Astrocyte of the spinal cord (primary cell): Measurements from ENCODE around the gene DCST2.

Experiments
- DNase-seq: peaks from one replicate; pipeline ENCODE4 v3.0.0; 2011; ENCODE audit warnings: low read depth, low spot score
- H3K4me3 ChIP-seq: 2 replicates; pipeline ENCODE4 v1.5.1; 2011; ENCODE audit warnings: low read depth, mild to moderate bottlenecking, low read length, moderate library complexity
- in situ Hi-C: cut with HindIII; loops from 2 replicates; pipeline ENCODE4 v1.10.0; 2017; ENCODE audit warnings: low sequenced_read_pairs
- TF ChIP-seq, protein P1 (sequence below): IDR thresholded peaks from 2 replicates; pipeline ENCODE4 v1.5.1; 2012; ENCODE audit warnings: low read depth, mild to moderate bottlenecking, low read length, inconsistent platforms

Gene DCST2

DNA sequence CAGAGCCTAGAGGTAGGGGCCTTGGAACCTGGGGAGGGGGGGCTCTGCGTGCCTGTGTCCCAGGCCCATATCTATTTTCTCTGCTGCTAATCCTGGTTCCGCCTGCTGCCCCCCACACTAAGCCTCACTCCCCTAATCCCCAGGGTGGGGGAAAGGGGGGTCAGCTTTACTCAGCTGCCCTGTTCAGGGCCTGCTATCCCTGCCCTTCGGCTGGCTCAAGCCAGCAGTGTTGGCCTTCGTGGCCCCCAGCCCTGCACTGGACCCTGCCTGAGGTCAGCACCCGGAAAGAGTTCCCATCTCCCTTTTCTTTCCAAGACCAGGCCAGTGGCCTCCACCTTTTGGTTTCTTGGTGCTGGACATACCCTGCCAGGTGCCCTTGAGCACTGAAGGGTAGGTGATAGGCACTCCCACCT is 22.6 kb downstream of the DCST2 start:
- H3K4me3 ChIP-seq = no peak overlapping the region
- no peak for DNase-seq
- in situ Hi-C loops = no loop called here
- TF ChIP-seq, protein P1, sequence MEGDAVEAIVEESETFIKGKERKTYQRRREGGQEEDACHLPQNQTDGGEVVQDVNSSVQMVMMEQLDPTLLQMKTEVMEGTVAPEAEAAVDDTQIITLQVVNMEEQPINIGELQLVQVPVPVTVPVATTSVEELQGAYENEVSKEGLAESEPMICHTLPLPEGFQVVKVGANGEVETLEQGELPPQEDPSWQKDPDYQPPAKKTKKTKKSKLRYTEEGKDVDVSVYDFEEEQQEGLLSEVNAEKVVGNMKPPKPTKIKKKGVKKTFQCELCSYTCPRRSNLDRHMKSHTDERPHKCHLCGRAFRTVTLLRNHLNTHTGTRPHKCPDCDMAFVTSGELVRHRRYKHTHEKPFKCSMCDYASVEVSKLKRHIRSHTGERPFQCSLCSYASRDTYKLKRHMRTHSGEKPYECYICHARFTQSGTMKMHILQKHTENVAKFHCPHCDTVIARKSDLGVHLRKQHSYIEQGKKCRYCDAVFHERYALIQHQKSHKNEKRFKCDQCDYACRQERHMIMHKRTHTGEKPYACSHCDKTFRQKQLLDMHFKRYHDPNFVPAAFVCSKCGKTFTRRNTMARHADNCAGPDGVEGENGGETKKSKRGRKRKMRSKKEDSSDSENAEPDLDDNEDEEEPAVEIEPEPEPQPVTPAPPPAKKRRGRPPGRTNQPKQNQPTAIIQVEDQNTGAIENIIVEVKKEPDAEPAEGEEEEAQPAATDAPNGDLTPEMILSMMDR = no peak

DNA sequence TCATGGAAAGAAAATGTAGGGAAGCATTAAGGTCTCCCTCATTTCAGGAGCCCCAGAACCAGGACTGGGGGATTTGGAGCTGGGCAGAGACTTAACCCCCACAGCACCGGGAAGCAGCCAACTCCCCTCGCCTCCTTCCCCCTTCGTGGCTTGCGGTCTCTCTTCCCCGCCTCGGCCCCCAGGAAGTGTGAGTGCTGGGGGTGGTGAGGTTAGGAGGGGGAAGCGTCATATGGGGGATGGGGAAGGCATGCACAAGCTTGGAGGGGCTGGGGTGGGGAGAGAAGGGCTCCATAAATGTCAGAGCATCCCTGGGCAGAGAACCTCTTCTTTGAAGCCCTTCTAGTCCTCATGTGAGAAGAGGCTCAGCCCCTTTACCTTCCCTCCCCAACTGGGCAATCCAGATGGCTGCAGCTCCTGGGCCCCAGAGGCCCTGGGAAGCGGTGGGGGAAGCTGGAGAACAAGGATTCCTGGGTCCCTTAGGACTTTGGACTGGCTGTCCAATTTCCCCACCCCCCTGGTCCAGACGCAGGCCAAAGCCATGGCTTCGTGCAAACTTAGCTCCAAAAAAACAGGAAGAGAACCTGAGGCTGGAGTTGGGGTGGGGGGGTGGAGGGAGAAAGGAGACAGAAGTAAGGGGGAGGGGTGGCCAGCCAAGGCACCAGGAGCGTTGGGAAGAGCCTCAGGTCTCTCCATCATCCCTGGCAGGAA is 23.2 kb downstream of the DCST2 start:
- no peak overlapping the region for H3K4me3 ChIP-seq
- in situ Hi-C loops = no loop called here
- no peak for DNase-seq
- TF ChIP-seq, protein P1 = no peak

DNA sequence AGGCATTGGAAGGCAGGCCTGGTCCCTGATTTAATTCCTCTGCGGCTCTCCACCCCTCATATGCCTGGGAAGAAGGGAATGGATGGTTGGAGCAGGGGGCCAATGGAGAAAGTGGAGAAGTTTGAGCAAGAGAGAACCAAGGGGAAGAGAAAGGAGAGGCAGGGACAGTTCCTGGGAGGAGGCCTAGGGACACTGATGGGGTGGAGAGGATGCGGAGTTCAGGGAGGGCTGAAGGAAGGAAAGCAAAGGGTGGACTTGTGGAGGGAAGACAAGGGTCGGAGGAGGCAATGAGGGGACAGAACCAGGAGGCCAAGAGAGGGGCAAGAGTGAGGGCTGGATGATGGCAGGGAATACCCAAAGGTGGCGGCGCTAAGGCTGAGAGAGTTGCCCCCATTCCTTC is 23.8 kb downstream of the DCST2 start:
- TF ChIP-seq, protein P1 = no peak
- no peak for DNase-seq
- H3K4me3 ChIP-seq = no peak overlapping the region
- in situ Hi-C loops = no loop called here

DNA sequence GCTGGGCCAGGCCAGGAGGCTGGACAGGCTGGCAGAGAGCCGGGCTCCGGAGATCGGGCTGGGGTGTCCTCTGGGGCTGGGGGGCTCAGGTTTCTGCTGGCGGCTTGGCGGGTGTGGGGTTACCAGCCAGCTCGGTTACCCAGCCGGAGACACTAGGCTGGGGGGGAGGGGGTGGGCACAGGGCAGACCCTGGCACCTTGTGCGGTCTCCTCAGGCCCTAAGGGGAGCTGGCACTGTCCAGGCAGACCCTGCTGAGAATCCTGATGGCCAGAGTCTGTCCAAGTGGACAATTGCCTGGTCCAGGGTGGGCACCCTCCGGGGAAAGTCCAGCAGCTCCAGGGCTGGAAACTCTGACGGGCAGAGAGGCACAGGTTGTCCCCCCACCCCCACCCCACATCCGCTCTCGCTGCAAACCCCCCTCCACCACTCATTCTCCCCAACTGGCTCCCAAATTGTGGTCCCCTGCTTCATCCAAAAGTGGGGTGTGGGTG is 24.3 kb downstream of the DCST2 start:
- in situ Hi-C loops = no loop called here
- TF ChIP-seq, protein P1 = no peak
- no peak for DNase-seq
- H3K4me3 ChIP-seq = no peak overlapping the region

DNA sequence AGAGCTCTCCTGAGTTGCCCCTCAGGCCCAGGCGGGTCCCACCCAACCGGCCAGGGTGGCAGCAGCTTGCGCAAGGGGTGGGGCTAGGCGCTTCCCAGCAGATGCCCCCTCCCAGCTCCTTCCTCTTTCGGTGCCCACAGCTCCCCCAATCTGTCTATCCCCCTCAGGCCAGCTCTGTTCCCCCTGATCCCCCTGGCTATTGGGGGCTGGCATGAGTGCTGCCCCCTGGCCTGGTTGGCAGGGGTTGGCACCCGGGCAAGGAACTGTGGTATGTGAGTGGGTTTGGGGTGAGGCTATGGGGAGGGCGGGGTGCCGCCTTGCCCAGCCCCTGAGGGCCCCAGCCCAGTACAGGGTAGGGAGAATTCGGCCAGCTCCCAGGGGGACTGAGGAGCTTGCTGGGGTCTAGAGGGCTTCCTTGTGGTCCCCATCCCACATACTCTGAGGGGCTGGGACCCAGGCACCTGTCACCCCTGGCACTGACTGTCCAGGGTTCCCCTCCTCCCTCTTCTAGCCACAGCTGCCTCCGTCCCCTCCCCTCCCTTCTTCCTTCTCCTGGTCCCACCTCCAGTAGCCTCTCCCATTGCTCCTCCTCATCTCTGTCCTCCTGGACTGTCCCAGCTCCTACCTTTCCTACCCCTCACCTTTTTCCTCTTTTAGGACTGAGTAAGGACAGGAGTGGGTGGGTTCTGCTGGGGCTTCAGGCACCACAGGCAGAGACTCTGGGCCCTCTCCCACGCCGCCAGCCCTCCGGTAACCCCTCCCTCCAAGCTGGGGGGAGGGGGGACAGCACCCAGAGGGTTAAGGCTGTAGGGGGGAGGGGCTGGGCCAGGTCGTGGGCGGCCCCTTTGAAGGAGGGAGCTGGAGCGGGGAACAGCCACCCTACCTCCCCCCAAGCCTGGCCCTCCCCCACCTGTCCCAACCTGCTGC is 25.3 kb downstream of the DCST2 start:
- DNase-seq = no peak
- no peak overlapping the region for H3K4me3 ChIP-seq
- TF ChIP-seq, protein P1 = no peak
- in situ Hi-C loops = no loop called here

DNA sequence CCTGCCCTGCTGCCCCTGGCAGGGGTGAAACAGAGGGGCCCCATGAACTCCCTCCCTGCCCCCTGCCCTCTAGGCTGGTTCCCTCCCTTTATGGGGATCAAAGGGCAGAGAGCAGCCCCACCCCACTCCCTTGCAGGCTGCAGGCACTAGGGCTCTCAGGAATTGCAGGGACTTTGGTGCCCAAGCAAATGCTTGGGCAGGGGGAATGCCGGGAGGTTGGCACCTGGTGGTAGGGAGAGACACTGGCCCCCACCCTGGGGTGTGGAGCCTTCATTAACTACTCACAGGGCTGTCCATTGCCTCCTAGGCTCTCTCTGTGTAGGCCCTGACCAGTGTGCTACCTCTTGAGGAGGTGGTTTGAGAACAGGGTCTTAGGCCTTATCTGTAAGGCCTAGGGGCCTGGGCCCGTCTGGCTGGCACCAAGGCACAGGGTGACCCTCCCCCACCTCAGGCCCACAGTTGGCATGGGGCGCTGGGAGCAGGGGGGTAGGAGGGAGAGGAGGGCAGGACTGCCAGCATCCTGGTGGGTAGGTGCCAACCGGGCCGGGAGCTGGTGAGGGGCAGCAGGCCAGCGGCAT is 26.2 kb downstream of the DCST2 start:
- H3K4me3 ChIP-seq = no peak overlapping the region
- TF ChIP-seq, protein P1 = no peak
- in situ Hi-C loops = no loop called here
- no peak for DNase-seq
